BJ (cell line): ENCODE data around the gene COG5. TPM values are rescaled to one million over a fixed set of nuclear protein-coding genes. Genes with fewer than 3 reads are reported as not detected.
A peak's percentile ranks its signal among the peaks of the same experiment; 100 is the strongest.

ENCODE experiments used
- CTCF ChIA-PET: fragments of 350-600 bp; formaldehyde crosslinking; extraction: SDS; loops from one replicate; lab custom pipeline; 2021; ENCODE audit warnings: antibody characterized with exemption, inconsistent platforms; lab: Yijun Ruan, JAX
- POLR2A ChIA-PET: fragments of 300-600 bp; sonication (Branson Sonifier 250); formaldehyde crosslinking; extraction: SDS; loops from one replicate; lab custom pipeline; 2021; ENCODE audit warnings: antibody characterized with exemption; lab: Charles Lee
- DNase-seq: peaks from one replicate; pipeline ENCODE4 v3.0.0-alpha.2; 2011; ENCODE audit warnings: low read depth
- H3K27me3 ChIP-seq: 2 replicates; pipeline ENCODE4 v1.6.0; 2011; ENCODE audit warnings: low read length; ENCODE audit not compliant: control insufficient read depth, insufficient read depth
- H3K36me3 ChIP-seq: 2 replicates; pipeline ENCODE4 v1.5.1; 2011; ENCODE audit warnings: low read length; ENCODE audit not compliant: control insufficient read depth, insufficient read depth
- H3K4me3 ChIP-seq: 2 replicates; pipeline ENCODE4 v1.5.1; 2011; ENCODE audit warnings: low read depth, mild to moderate bottlenecking, control low read depth, low read length
- polyA plus RNA-seq: library from polyadenylated mRNA; depleted of rRNA; stranded (reverse); fragments of >200 nt; gene quantifications from 2 replicates; pipeline ENCODE4 v1.2.3, GENCODE V29; 2011
- TF ChIP-seq, protein P1 (sequence below): IDR thresholded peaks from 2 replicates; pipeline ENCODE4 v1.5.1; 2011; ENCODE audit warnings: low read depth, mild to moderate bottlenecking, control low read depth, inconsistent platforms, low read length, moderate library complexity; ENCODE audit not compliant: insufficient read depth

COG5 gene
- polyA plus RNA-seq, 1 experiment = 20.5 TPM

DNA sequence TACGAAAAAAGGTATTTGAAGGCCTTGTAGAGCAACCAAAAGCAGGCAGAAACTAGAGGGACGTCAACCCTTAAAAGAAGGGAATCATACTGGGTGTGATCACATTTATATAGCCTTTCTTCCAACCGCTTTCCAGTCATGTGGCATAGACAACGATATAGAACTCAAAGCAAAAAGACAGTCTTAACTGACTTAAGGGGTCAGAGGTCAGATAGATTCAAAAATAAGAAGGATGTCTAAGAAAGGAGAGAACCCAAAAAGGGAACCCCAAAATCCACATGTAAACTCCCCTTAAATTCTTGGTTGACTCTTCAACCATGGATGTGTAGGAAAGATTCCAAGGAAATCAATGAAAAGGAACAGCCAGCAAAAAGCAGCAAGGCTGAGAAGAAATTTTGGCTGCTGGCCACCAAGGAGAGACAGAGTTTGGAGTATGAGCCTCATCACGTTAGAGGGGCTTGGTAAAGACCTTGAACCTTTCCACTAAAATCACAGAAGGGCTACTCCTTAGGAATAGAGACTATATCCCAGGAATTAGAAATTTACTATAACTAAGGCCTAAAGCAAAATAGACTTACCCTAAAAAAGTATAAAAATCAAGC lies 24.9 kb upstream of the COG5 start:
- H3K27me3 ChIP-seq = no peaks in the 10 kb centered on the region
- no peak for DNase-seq
- TF ChIP-seq, protein P1, sequence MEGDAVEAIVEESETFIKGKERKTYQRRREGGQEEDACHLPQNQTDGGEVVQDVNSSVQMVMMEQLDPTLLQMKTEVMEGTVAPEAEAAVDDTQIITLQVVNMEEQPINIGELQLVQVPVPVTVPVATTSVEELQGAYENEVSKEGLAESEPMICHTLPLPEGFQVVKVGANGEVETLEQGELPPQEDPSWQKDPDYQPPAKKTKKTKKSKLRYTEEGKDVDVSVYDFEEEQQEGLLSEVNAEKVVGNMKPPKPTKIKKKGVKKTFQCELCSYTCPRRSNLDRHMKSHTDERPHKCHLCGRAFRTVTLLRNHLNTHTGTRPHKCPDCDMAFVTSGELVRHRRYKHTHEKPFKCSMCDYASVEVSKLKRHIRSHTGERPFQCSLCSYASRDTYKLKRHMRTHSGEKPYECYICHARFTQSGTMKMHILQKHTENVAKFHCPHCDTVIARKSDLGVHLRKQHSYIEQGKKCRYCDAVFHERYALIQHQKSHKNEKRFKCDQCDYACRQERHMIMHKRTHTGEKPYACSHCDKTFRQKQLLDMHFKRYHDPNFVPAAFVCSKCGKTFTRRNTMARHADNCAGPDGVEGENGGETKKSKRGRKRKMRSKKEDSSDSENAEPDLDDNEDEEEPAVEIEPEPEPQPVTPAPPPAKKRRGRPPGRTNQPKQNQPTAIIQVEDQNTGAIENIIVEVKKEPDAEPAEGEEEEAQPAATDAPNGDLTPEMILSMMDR = no peak
- ChIA-PET POLR2A (no interaction called here), CTCF (interaction anchor here (0.5 kb wide), 1 partner anchor 119 kb away, joined by 3 read pairs; no protein-coding TSS in a partner anchor)
- H3K4me3 ChIP-seq = no peak overlapping the region
- H3K36me3 ChIP-seq = no peaks in the 10 kb centered on the region; the same call in 1 of the 2 replicates

GRCh38 chr7:107584716-107585115 lies 21.0 kb upstream of the COG5 start:
- ChIA-PET POLR2A (no interaction called here), CTCF (interaction anchor here (1.1 to 2.2 kb wide), 3 partner anchors 10 to 121 kb away, joined by 3 to 7 read pairs (median 3); no protein-coding TSS in a partner anchor)
- TF ChIP-seq, protein P1 = no peak

DNA sequence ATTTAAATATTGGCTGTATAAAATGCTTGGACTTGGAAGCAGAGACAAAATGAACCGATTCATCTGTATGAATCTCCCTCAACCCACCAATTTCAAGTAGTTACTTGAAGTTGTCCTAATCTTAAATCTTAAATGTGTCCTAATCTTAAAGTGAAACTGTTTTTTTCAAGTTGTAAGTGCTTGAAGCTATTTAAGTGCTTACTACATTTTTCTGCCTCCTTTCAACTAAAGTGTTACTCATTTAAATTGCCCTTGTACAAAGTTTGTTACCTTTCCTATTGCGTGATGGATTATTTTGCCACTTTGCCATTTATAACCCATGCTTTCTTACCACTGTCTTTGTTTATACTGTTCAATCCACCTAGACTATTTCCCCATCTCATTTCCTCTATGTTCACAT lies 19.2 kb upstream of the COG5 start:
- Histone ChIP-seq H3K27me3 (no peaks in the 10 kb centered on the region), H3K36me3 (no peaks in the 10 kb centered on the region; the same call in 1 of the 2 replicates), H3K4me3 (no peak overlapping the region)
- DNase-seq = no peak
- CTCF ChIA-PET = interaction anchor here (2.0 kb wide), 1 partner anchor 11 kb away, joined by 6 read pairs; no protein-coding TSS in a partner anchor
- TF ChIP-seq, protein P1 = no peak
- POLR2A ChIA-PET = no interaction called here

More at GRCh38 chr7:107584716-107585115, 21.0 kb upstream of the COG5 start:
- Histone ChIP-seq H3K27me3 (no peaks in the 10 kb centered on the region), H3K4me3 (no peak overlapping the region), H3K36me3 (no peaks in the 10 kb centered on the region; the same call in 1 of the 2 replicates)
- DNase-seq = no peak

DNA sequence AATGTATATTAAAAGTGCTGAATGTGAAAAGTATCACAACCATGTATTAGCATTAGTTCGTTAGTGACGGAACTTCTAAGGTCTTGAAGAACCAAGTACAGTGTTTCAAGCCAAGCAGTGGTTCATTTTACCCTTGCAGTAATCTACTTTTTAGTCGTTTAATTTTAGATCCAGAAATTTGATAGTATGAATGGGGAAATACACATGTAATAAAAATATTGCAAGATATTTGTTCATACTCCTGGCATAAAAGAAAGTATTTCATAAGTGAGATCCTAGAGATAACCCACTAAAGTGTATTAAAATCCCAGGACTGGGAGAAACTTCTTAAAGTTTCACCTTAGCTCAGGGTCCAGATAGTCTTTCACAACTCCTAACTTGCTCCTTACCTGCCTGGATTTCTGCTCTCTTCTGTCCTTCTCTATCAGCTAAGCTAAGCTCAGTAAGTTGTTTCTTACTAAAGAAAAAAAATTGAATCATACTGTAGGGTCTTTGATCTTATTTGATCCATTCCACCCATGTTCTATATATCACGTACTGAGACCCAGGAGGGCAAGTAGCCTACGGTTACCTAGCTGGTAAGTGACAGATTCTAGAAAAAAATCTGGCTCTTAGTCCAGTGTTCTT lies 17.8 kb upstream of the COG5 start:
- Histone ChIP-seq H3K27me3 (no peaks in the 10 kb centered on the region), H3K4me3 (no peak overlapping the region; the same call in 1 of the 2 replicates), H3K36me3 (no peaks in the 10 kb centered on the region)
- CTCF ChIA-PET = interaction anchor here (2.0 kb wide), 1 partner anchor 13 kb away, joined by 6 read pairs; no protein-coding TSS in a partner anchor
- POLR2A ChIA-PET = no interaction called here
- DNase-seq = no peak
- TF ChIP-seq, protein P1 = no peak

DNA sequence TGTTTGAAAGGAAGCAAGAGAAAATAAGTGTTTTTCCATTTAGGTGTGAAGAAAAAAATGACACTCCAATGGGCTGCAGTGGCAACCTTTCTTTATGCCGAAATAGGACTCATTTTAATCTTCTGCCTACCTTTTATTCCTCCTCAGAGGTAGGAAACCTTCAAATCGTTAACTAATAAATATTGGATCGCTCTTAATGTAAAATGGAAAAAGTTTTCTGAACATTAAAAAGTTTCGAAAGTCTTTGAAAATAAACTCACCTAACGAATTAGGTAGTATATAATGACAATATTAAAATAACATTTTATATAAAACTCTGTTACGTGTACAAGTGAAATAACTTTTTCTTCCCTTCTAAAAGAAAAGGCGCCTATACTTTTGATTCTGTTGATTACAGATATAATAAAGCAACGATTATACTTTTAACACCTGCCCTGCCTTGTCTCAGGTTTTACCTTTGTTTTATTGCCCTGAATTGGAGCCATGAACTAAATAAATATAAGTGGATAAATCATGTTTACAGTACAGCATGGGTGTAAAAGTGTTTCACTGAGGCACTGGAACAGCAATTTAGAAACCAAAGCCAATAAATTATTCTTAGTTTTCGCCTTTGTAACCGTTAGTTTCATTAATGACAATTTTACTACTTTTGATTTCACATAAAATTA lies 17.1 kb upstream of the COG5 start:
- POLR2A ChIA-PET = no interaction called here
- CTCF ChIA-PET = interaction anchor here (1.4 to 2.0 kb wide), 2 partner anchors 13 to 118 kb away, joined by 3 to 6 read pairs; no protein-coding TSS in a partner anchor
- no peak for DNase-seq
- peak overlapping the region; percentile 69 for H3K4me3 ChIP-seq
- TF ChIP-seq, protein P1 = no peak
- H3K27me3 ChIP-seq = no peaks in the 10 kb centered on the region
- H3K36me3 ChIP-seq = no peaks in the 10 kb centered on the region
